ENCODE measurements around the gene KCNH2.

- TF ChIP-seq CTCF (IDR thresholded peaks at IDR 0.05; ENCODE audit: low read depth, low read length, poor library complexity, severe bottlenecking) (no peak), EZH2phosphoT487 (IDR thresholded peaks at IDR 0.05; ENCODE audit: borderline replicate concordance, low read length) (no peak)
Measured at GRCh38 chr7:150949564-150949963, 28.6 kb downstream of the KCNH2 start.
